Natural killer cell (primary cell): Measurements from ENCODE around the gene TENT5C. TPM values are rescaled to one million over a fixed set of nuclear protein-coding genes. Genes with fewer than 3 reads are reported as not detected.

Source experiments
- ATAC-seq, 3 donors: fragments of 150-1000 bp in 2 of 3; fragments of 200-7000 bp in 1 of 3; cut with Tn5 transposase; 1 replicate in 1 of 3; 2 replicates in 2 of 3; pipeline ENCODE4 v1.10.0; 2021; ENCODE audit warnings: mild to moderate bottlenecking in 2 of 3, moderate library complexity in 2 of 3
- DNase-seq, 2 donors: peaks; one replicate each; pipeline versions ENCODE4 v3.0.0 to v3.0.0-alpha.2; 2013 to 2021; ENCODE audit warnings: mixed read lengths in 1 of 2
- H3K27ac ChIP-seq: one replicate; pipeline ENCODE4 v1.5.1; 2013; ENCODE audit warnings: mild to moderate bottlenecking, low read length
- H3K27me3 ChIP-seq: one replicate; pipeline ENCODE4 v1.6.1; 2013; ENCODE audit warnings: low read length; ENCODE audit not compliant: control insufficient read depth, insufficient read depth
- H3K36me3 ChIP-seq: one replicate; pipeline ENCODE4 v1.6.1; 2013; ENCODE audit warnings: low read length; ENCODE audit not compliant: control insufficient read depth, insufficient read depth
- H3K4me1 ChIP-seq: one replicate; pipeline ENCODE4 v1.6.1; 2013; ENCODE audit warnings: low read length; ENCODE audit not compliant: control insufficient read depth, insufficient read depth
- H3K4me3 ChIP-seq: one replicate; pipeline ENCODE4 v1.5.1; 2013; ENCODE audit warnings: low read length
- H3K9me3 ChIP-seq: one replicate; pipeline ENCODE4 v1.6.1; 2013; ENCODE audit warnings: low read length; ENCODE audit not compliant: control insufficient read depth, insufficient read depth
- H3K27ac Mint-ChIP-seq, 2 donors: one replicate each; pipeline ENCODE4 v1.8.0; 2022; ENCODE audit warnings: mild to moderate bottlenecking in 2 of 2, mixed read lengths in 2 of 2, moderate library complexity in 1 of 2
- H3K27me3 Mint-ChIP-seq, 2 donors: one replicate each; pipeline ENCODE4 v1.8.0; 2022; ENCODE audit warnings: low read depth in 2 of 2, mixed read lengths in 2 of 2
- H3K36me3 Mint-ChIP-seq: one replicate; pipeline ENCODE4 v1.8.0; 2022; ENCODE audit warnings: mixed read lengths
- H3K4me1 Mint-ChIP-seq, 2 donors: one replicate each; pipeline ENCODE4 v1.8.0; 2022; ENCODE audit warnings: mixed read lengths in 2 of 2
- H3K4me3 Mint-ChIP-seq: one replicate; pipeline ENCODE4 v1.8.0; 2022; ENCODE audit warnings: mild to moderate bottlenecking, moderate library complexity, mixed read lengths
- H3K9me3 Mint-ChIP-seq, 2 donors: one replicate each; pipeline ENCODE4 v1.8.0; 2022; ENCODE audit warnings: mixed read lengths in 2 of 2
- WGBS: methylation state at CpG from one replicate; pipeline ENCODE4 v1.1.7; 2013; ENCODE audit warnings: missing lambda C conversion rate; ENCODE audit not compliant: insufficient coverage; 5-methylcytosine and 5-hydroxymethylcytosine counted together
- intact Hi-C: fragments of 100-400 bp; cut with micrococcal nuclease; formaldehyde crosslinking; loops from one replicate; pipeline ENCODE4 v1.14.2; 2022
- total RNA-seq, 4 donors: library from RNA; stranded (reverse); fragments of 120-200 nt in 1 of 4; gene quantifications; one replicate each; pipeline versions ENCODE4 v1.2.3 to v1.2.4, GENCODE V29; 2013 to 2022
- TF ChIP-seq, protein P1 (sequence below): fragments of 200-600 bp; IDR thresholded peaks from one replicate; pipeline ENCODE4 v1.8.0; 2022; ENCODE audit warnings: antibody characterized with exemption

The TENT5C gene
- total RNA-seq, 3 donors from 2014 or later (not counting 1 experiment from before 2014, with no cell fraction given): 80.6 to 109 (median 90.9) TPM

DNA sequence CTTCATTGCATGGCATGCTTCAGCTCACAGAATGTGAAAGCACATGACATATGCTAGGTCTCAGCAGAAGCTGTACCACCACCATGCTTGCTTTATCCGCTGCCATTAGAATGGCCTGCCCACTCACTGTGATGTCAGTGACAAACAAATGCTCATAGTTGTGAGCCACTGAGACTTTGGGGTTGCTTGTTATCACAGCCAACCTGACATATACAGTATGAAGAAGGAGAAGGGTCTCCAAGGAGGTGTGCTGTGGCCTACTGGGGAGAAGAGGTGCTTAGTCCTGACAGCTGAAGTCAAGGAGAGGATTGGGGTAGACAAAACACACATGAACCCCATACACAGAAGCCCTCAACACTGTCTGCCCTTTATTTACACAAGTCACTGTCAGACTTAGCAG is 19.5 kb upstream of the TENT5C start:
- TF ChIP-seq, protein P1, sequence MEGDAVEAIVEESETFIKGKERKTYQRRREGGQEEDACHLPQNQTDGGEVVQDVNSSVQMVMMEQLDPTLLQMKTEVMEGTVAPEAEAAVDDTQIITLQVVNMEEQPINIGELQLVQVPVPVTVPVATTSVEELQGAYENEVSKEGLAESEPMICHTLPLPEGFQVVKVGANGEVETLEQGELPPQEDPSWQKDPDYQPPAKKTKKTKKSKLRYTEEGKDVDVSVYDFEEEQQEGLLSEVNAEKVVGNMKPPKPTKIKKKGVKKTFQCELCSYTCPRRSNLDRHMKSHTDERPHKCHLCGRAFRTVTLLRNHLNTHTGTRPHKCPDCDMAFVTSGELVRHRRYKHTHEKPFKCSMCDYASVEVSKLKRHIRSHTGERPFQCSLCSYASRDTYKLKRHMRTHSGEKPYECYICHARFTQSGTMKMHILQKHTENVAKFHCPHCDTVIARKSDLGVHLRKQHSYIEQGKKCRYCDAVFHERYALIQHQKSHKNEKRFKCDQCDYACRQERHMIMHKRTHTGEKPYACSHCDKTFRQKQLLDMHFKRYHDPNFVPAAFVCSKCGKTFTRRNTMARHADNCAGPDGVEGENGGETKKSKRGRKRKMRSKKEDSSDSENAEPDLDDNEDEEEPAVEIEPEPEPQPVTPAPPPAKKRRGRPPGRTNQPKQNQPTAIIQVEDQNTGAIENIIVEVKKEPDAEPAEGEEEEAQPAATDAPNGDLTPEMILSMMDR: no peak
- Mint-ChIP-seq H3K4me1 (peaks cover 6% of the 10 kb centered on the region in 2 donors), H3K36me3 (no peaks in the 10 kb centered on the region), H3K27ac (no peak overlapping the region), H3K4me3 (no peak overlapping the region), H3K27me3 (no peaks in the 10 kb centered on the region), H3K9me3 (no peaks in the 10 kb centered on the region)
- intact Hi-C loops: no loop called here
- Histone ChIP-seq H3K4me3 (no peak overlapping the region), H3K9me3 (no peaks in the 10 kb centered on the region), H3K4me1 (no peaks in the 10 kb centered on the region), H3K27me3 (no peaks in the 10 kb centered on the region), H3K27ac (no peak overlapping the region), H3K36me3 (no peaks in the 10 kb centered on the region)
- ATAC-seq (no peak), DNase-seq (no peak)
- 100% methylated on average over 1 of the region's 1 CpG for WGBS

GRCh38 chr1:117586747-117587498 is 18.9 kb upstream of the TENT5C start:
- no peaks in the 10 kb centered on the region for H3K36me3 ChIP-seq
- no peak overlapping the region for H3K4me3 Mint-ChIP-seq
- H3K4me3 ChIP-seq: no peak overlapping the region
- TF ChIP-seq, protein P1: no peak
- WGBS: 87% methylated on average over 13 of the region's 13 CpGs
- peaks cover 6% of the 10 kb centered on the region in 2 donors for H3K4me1 Mint-ChIP-seq
- no peak for DNase-seq
- H3K4me1 ChIP-seq: no peaks in the 10 kb centered on the region
- ATAC-seq: no peak
- H3K9me3 Mint-ChIP-seq: no peaks in the 10 kb centered on the region
- H3K27ac Mint-ChIP-seq: no peak overlapping the region
- H3K27ac ChIP-seq: no peak overlapping the region
- H3K27me3 Mint-ChIP-seq: no peaks in the 10 kb centered on the region
- no peaks in the 10 kb centered on the region for H3K36me3 Mint-ChIP-seq
- no peaks in the 10 kb centered on the region for H3K27me3 ChIP-seq
- H3K9me3 ChIP-seq: no peaks in the 10 kb centered on the region
- intact Hi-C loops: no loop called here

DNA sequence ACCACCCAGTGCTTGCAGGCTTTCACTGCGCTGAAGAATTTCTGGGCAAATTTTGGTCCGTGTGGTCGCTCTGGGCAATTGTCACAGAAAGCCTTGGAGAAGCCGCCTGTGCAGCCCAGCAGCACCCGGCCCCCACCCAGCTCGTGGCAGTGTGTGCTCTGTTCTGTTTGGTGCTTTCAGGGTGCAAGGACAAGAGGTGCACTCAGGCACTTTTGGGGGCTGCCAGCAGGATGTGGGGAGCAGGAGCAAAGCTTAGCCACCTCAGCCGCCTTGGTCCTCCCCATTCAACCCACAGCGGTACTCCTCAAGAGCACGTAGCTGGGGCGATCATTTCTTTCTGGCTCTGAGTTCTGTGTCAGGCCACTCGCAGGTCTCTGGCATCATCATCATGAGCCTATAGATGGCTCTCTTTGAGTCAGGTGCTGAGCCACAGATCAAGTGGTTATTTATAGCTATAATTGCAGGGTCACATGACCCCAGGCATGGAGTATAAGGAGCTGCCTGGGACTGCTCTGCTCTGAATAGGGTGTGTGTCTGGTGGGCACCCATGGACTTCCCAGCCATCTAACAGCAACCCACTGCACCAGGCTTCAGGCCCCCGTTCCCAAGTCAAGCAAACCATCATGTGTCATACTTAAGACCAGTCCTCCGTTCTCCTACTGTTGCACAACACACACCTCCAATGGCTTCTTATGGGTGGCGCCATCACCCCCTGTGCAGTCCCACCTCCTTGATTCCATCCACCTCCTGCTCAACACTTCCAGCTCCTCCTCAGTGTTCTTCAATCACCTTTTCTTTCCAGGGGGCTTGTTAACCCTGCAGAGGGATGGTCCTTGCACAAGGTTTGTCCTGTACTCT is 18.1 kb upstream of the TENT5C start:
- no peak for ATAC-seq
- Histone ChIP-seq H3K4me1 (no peaks in the 10 kb centered on the region), H3K9me3 (no peaks in the 10 kb centered on the region), H3K27me3 (no peaks in the 10 kb centered on the region), H3K36me3 (no peaks in the 10 kb centered on the region), H3K4me3 (no peak overlapping the region), H3K27ac (no peak overlapping the region)
- no peaks in the 10 kb centered on the region for H3K27me3 Mint-ChIP-seq
- intact Hi-C loops: no loop called here
- peaks cover 6% of the 10 kb centered on the region in 2 donors for H3K4me1 Mint-ChIP-seq
- H3K9me3 Mint-ChIP-seq: no peaks in the 10 kb centered on the region
- whole genome bisulfite sequencing: 89% methylated on average over 14 of the region's 14 CpGs
- H3K4me3 Mint-ChIP-seq: no peak overlapping the region
- TF ChIP-seq, protein P1: no peak
- H3K36me3 Mint-ChIP-seq: no peaks in the 10 kb centered on the region
- H3K27ac Mint-ChIP-seq: no peak overlapping the region
- no peak for DNase-seq
